Gastroesophageal sphincter (tissue), 4 donors: ENCODE measurements around the gene TCF7L2. TPM values are rescaled to one million over a fixed set of nuclear protein-coding genes. Genes with fewer than 3 reads are reported as not detected.

ENCODE experiments used
- ATAC-seq: fragments of 150-250 bp; one replicate; pipeline ENCODE4 v1.9.1; 2016; ENCODE audit warnings: mild to moderate bottlenecking, moderate library complexity
- H3K27ac ChIP-seq, 4 donors: fragments of 200-600 bp; sonication (generic) in 3 of 4; 1 replicate in 3 of 4; 2 replicates in 1 of 4; pipeline ENCODE4 v1.5.1; 2016 to 2019
- H3K27me3 ChIP-seq: fragments of 200-600 bp; sonication (generic); one replicate; pipeline ENCODE4 v1.5.1; 2019
- H3K36me3 ChIP-seq, 2 donors: fragments of 200-600 bp; sonication (generic); one replicate each; pipeline ENCODE4 v1.5.1; 2019; ENCODE audit warnings: control low read depth in 1 of 2
- H3K4me1 ChIP-seq, 3 donors: fragments of 200-600 bp; sonication (generic); 1 replicate in 2 of 3; 2 replicates in 1 of 3; pipeline ENCODE4 v1.5.1; 2016 to 2019; ENCODE audit warnings: control low read depth in 2 of 3
- H3K4me3 ChIP-seq, 2 donors: fragments of 200-600 bp; sonication (generic); one replicate each; pipeline ENCODE4 v1.5.1; 2019; ENCODE audit warnings: mild to moderate bottlenecking in 1 of 2, moderate library complexity in 1 of 2
- H3K9me3 ChIP-seq, 3 donors: fragments of 200-600 bp; sonication (generic); one replicate each; pipeline ENCODE4 v1.5.1; 2017 to 2019; ENCODE audit warnings: control low read depth in 2 of 3
- EP300 ChIP-seq: sonication (generic); formaldehyde crosslinking; IDR thresholded peaks from one replicate; pipeline ENCODE4 v1.6.1; 2017; ENCODE audit warnings: antibody characterized with exemption, mild to moderate bottlenecking
- POLR2A ChIP-seq, 2 donors: fragments of 450-650 bp; IDR thresholded peaks; one replicate each; pipeline ENCODE4 v1.6.1; 2017; ENCODE audit warnings: antibody characterized with exemption in 2 of 2, mild to moderate bottlenecking in 2 of 2, moderate library complexity in 1 of 2
- POLR2AphosphoS5 ChIP-seq: sonication (generic); formaldehyde crosslinking; IDR thresholded peaks from one replicate; pipeline ENCODE4 v1.6.1; 2017; ENCODE audit warnings: antibody characterized with exemption
- WGBS, 2 donors: methylation state at CpG; one replicate each; pipeline ENCODE4 v1.1.5; 2018; ENCODE audit warnings: low coverage in 1 of 2; 5-methylcytosine and 5-hydroxymethylcytosine counted together
- total RNA-seq, 4 donors: library from RNA; depleted of rRNA; stranded (reverse); fragments of >200 nt; gene quantifications; one replicate each; pipeline ENCODE4 v1.1.0, GENCODE V29; 2016
- TF ChIP-seq, protein P1 (sequence below), 4 experiments: fragments of 200-600 bp in 2 of 4; fragments of 450-650 bp in 2 of 4; sonication (generic) in 1 of 4; IDR thresholded peaks; one replicate each; pipeline ENCODE4 v1.5.1; 2017 to 2019; ENCODE audit warnings: antibody characterized with exemption in 4 of 4, mild to moderate bottlenecking in 2 of 4, moderate library complexity in 2 of 4

TCF7L2 gene
- total RNA-seq, 4 donors from 2014 or later: 12.6 to 22.4 (median 20.2) TPM

DNA sequence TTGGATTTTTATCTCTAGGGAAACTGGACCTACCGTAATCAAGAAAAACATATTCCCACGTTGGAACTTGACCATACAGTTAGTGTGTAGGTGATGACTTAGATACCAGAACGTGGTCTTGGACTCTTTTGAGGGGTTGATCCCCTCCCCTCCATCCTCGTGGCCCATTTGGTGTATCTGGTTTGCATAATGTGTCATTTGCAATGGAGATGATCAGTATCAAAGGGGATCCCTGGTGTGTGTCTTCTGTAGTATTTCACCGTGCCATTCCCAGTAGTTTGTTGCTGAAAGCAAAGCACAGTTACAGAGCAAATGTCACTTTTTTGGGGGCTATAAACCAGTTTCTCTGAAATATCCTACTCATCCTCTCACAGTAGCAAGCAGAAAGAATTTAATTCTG, 217.7 kb downstream of the TCF7L2 start:
- no peaks in the 10 kb centered on the region for H3K27me3 ChIP-seq
- ATAC-seq: no peak
- no peaks in the 10 kb centered on the region for H3K9me3 ChIP-seq
- H3K36me3 ChIP-seq: peaks cover 0 to 38% of the 10 kb centered on the region in 2 donors
- no peak overlapping the region for H3K27ac ChIP-seq
- no peak for TF ChIP-seq POLR2AphosphoS5
- TF ChIP-seq POLR2A (IDR thresholded peaks at IDR 0.05): no peak
- TF ChIP-seq EP300: no peak
- TF ChIP-seq, protein P1, sequence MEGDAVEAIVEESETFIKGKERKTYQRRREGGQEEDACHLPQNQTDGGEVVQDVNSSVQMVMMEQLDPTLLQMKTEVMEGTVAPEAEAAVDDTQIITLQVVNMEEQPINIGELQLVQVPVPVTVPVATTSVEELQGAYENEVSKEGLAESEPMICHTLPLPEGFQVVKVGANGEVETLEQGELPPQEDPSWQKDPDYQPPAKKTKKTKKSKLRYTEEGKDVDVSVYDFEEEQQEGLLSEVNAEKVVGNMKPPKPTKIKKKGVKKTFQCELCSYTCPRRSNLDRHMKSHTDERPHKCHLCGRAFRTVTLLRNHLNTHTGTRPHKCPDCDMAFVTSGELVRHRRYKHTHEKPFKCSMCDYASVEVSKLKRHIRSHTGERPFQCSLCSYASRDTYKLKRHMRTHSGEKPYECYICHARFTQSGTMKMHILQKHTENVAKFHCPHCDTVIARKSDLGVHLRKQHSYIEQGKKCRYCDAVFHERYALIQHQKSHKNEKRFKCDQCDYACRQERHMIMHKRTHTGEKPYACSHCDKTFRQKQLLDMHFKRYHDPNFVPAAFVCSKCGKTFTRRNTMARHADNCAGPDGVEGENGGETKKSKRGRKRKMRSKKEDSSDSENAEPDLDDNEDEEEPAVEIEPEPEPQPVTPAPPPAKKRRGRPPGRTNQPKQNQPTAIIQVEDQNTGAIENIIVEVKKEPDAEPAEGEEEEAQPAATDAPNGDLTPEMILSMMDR (IDR thresholded peaks at IDR 0.05): no peak
- H3K4me1 ChIP-seq: peaks cover 0 to 12% (median 0%) of the 10 kb centered on the region in 3 donors
- WGBS, 2 donors: 65 to 85% methylated on average over 4 to 5 of the region's 5 CpGs
- H3K4me3 ChIP-seq: no peak overlapping the region

DNA sequence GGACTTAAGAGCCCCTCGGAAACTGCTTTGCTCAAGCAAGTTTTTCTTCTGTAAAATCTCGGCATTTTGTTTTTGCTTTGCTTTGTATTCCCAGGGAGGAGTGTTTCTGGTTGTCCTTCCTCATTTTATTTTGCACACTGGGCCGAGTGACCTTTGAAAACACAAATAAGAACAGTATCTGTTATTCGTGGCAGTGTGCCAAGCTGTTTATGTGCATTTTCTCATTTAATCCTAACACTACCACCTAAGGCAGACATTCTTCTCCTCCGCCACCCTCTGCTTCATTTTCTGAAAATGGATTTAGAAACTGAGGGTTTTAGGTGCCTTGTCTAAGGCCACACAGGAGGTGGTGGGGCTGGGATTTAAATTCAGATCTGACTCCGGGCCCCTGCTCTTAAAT, 218.5 kb downstream of the TCF7L2 start:
- H3K4me1 ChIP-seq: peaks cover 0 to 4% (median 0%) of the 10 kb centered on the region in 3 donors
- no peak overlapping the region for H3K4me3 ChIP-seq
- H3K27me3 ChIP-seq: no peaks in the 10 kb centered on the region
- no peaks in the 10 kb centered on the region for H3K9me3 ChIP-seq
- peaks cover 0 to 38% of the 10 kb centered on the region in 2 donors for H3K36me3 ChIP-seq
- no peak for ATAC-seq
- no peak for TF ChIP-seq EP300
- no peak for TF ChIP-seq POLR2AphosphoS5
- TF ChIP-seq, protein P1 (IDR thresholded peaks at IDR 0.05): no peak
- no peak for TF ChIP-seq POLR2A (IDR thresholded peaks at IDR 0.05)
- H3K27ac ChIP-seq: no peak overlapping the region
- 59 to 81% methylated on average over 6 of the region's 6 CpGs for WGBS, 2 donors

DNA sequence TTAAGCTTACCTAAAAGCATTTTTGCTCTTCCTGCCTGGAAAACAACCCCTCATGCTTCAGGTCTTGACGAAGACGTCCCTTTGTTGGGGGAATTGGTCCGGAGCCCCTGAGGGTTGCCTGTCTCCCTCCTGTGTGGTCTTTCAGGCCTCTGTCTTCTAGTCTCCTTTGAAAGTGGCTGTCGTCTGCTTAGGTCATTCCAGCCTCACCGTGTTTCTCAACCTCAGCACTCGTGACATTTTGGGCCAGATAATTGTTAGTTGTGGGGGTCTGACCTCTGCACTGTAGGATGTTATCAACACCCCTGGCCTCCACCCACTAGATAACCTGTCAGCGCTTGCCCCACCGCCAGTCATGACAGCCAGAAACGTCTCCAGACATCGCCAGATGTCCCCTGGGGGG, 219.1 kb downstream of the TCF7L2 start:
- H3K9me3 ChIP-seq: no peaks in the 10 kb centered on the region
- no peak for ATAC-seq
- no peaks in the 10 kb centered on the region for H3K27me3 ChIP-seq
- 73 to 77% methylated on average over 3 to 7 of the region's 10 CpGs for WGBS, 2 donors
- H3K27ac ChIP-seq: no peak overlapping the region
- no peak overlapping the region for H3K4me3 ChIP-seq
- H3K4me1 ChIP-seq: no peaks in the 10 kb centered on the region
- TF ChIP-seq, protein P1 (IDR thresholded peaks at IDR 0.05): no peak
- TF ChIP-seq POLR2A (IDR thresholded peaks at IDR 0.05) (no peak), EP300 (no peak), POLR2AphosphoS5 (no peak)
- peaks cover 0 to 38% of the 10 kb centered on the region in 2 donors for H3K36me3 ChIP-seq

DNA sequence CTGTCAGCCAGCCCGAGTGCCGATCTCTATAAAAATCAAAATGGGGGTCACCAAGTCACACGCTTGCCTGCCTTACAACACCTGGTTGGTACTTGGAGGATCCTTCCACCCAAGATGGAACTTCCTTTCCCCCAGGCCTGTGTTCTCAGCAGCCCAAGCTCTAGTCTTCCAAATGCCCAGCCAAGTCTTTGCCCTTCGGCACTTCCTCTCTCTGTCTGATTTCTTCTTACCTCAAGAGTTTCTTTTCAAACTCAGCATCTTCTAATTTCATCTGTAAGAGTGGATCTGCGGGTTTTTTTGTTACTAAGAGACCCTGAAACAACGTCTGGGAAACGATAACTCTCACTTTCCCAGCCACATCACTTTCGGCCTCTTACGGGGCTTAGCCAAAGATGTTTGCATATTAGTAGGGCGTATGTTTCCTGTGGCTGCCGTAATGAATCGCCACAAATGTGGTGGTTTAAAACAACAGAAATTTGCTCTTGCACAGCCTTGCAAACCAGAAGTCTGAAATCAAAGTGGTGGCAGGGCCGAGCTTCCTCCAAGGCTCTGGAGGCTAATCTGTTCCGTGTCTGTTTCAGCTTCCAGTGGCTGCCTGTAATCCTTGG, 219.9 kb downstream of the TCF7L2 start:
- 74 to 89% methylated on average over 7 to 12 of the region's 14 CpGs for WGBS, 2 donors
- Histone ChIP-seq H3K36me3 (peaks cover 0 to 37% of the 10 kb centered on the region in 2 donors), H3K4me3 (no peak overlapping the region), H3K4me1 (no peaks in the 10 kb centered on the region), H3K27me3 (no peaks in the 10 kb centered on the region), H3K9me3 (no peaks in the 10 kb centered on the region), H3K27ac (no peak overlapping the region)
- TF ChIP-seq, protein P1 (IDR thresholded peaks at IDR 0.05): no peak
- no peak for TF ChIP-seq POLR2AphosphoS5
- no peak for TF ChIP-seq EP300
- no peak for TF ChIP-seq POLR2A (IDR thresholded peaks at IDR 0.05)
- no peak for ATAC-seq

DNA sequence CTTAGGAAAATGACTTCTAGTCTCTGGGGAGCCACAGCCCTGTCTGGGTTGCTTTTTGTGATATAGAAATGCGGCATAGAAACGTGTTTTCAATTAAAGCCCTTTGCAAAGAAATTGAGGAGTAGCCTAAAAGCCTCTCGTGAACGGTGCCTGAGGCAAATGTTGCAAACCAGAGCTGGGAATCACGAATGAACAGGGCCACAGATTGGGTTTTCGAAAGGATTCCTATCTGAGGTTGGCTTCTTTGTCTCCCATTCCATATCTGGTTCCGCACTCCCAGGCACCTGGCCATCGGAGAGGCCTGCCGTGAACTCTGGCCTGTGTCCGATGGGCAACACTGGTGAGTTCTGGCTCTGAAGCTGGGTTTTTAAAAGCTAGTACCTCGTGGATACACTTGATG, 221.6 kb downstream of the TCF7L2 start:
- Histone ChIP-seq H3K4me3 (no peak overlapping the region), H3K27me3 (no peaks in the 10 kb centered on the region), H3K4me1 (no peaks in the 10 kb centered on the region), H3K27ac (no peak overlapping the region), H3K36me3 (peaks cover 0 to 21% of the 10 kb centered on the region in 2 donors), H3K9me3 (no peaks in the 10 kb centered on the region)
- WGBS, 2 donors: 91 to 93% methylated on average over 8 to 11 of the region's 11 CpGs
- TF ChIP-seq POLR2AphosphoS5 (no peak), POLR2A (IDR thresholded peaks at IDR 0.05) (no peak), EP300 (no peak)
- TF ChIP-seq, protein P1 (IDR thresholded peaks at IDR 0.05): no peak
- ATAC-seq: no peak
